HG03103 (cell line): ENCODE measurements around the gene SOCS7.

ENCODE experiments used
- ATAC-seq: cut with Tn5 transposase; IDR thresholded peaks from one replicate; pipeline ENCODE4 v1.9.1; 2021; ENCODE audit warnings: low read depth; ENCODE audit not compliant: unreplicated experiment

SOCS7 gene

DNA sequence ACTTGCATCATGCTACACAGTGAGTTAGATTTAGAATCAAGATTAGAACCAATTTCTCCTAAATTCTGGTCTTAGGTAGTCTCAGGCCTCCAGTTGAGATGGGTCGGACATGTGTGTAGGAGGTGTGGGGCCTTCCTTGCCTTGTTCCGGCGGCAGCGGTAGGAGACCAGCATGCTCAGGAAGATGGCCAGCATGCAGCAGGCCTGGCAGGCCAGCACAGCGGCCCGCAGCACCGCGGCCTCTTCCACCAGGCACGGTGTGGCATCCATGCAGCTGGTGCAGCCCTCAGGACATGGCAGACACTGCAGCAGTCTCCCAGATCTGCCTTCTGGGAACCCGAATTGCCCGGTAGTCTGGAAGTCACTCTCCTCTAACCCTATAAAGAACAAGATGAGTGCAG is 14.8 kb upstream of the SOCS7 start:
- ATAC-seq, result no peak

- ATAC-seq, result no peak
Observed at GRCh38 chr17:38338053-38338452, 13.6 kb upstream of the SOCS7 start.

GRCh38 chr17:38338535-38338934 is 13.1 kb upstream of the SOCS7 start:
- no peak for ATAC-seq

- ATAC-seq, result no peak
Observed at GRCh38 chr17:38339891-38340290, 11.8 kb upstream of the SOCS7 start.

GRCh38 chr17:38341035-38341721 is 10.5 kb upstream of the SOCS7 start:
- no peak for ATAC-seq

- ATAC-seq, result no peak
Observed at GRCh38 chr17:38342886-38343607, 8.6 kb upstream of the SOCS7 start.

GRCh38 chr17:38343608-38344419 is 7.8 kb upstream of the SOCS7 start, which contains the start of gene GPR179:
GPR179 (minus strand) TSS chr17:38343956; CDS start chr17:38343789, 167 bp downstream.
- ATAC-seq, result no peak

- no peak for ATAC-seq
Observed at GRCh38 chr17:38344420-38344745, 7.3 kb upstream of the SOCS7 start.

DNA sequence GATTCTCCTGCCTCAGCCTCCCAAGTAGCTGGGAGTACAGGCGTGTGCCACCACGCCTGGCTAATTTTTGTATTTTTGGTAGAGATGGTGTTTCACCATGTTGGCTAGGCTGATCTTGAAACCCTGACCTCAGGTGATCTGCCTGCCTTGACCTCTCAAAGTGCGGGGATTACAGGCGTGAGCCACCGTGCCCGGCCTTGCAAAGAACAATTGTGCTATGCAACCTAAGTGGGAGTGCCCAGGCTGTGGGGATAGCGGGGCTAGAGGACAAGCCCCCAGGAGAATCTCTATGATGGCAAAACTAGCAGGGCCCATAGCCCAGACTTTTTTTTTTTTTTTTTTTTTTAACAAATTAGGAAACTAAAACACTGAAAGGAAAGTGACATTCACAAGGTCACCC is 5.9 kb upstream of the SOCS7 start:
- no peak for ATAC-seq

DNA sequence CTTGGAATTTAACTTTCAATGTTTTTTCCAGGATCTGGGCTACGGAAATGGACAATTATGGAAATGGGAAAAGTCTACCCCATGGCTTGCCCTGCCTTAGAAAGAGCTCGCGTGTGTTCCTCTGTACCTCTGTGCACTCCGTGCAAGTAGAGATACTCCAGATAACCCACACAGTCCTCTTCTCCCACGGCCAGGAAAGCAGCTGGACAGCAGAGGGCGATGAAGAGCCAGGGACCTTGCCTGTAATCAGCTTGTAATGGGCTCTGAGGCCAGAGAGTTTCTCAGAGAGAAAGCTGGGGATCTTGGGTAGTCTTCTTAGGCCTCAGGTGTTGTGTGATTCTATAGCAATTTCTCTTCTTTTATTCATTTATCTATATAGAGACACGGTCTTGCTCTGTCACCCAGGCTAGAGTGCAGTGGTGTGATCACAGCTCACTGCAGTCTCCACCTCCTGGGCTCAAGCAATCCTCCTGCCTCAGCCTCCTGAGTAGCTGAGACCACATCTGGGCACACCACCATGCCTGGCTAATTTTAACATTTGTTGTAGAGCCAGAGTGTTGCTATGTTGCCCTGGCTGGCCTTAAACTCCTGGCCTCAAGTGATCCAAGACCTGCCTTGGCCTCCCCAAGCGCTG is 2.4 kb upstream of the SOCS7 start:
- ATAC-seq, result no peak

DNA sequence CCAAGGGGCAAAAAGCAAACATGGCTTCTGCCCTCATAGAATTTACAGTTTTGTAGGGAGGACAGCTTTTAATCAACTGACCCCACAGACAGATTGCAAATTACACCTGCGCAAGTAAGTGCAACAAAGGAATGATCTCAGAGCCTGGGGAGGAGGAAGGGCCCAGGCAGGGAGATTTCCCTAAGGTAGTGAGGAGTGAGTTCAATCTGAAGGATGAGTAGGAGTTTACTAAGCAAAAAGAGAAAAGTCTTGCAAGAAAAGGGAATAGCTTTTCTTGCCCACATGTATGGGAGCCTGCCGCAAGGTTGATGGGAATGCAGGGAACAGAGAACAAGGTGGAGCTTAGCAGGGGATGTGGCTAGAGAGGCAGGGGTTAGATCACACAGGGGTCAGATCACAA is 1.6 kb upstream of the SOCS7 start:
- no peak for ATAC-seq

GRCh38 chr17:38352245-38353085 is 821 bp downstream of the SOCS7 start:
- ATAC-seq, result no peak

GRCh38 chr17:38353086-38353604 is 1.5 kb downstream of the SOCS7 start:
- no peak for ATAC-seq

DNA sequence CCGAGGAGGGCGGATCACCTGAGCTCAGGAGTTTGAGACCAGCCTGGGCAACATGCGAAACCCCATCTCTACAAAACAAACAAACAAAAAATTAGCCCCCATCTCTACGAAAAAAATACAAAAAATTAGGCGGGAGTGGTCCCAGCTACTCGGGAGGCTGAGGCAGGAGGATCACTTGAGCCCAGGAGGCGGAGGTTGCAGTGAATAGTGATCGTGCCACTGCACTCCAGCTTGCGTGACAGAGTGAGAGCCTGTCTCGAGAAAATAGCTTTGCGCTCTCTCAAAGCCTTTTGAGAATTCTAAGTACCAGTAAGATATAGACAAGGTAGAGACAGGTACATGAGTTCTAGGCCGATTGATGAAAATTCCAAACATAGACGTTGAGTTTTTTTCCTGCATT is 2.0 kb downstream of the SOCS7 start:
- ATAC-seq, result no peak

- no peak for ATAC-seq
Observed at GRCh38 chr17:38354466-38354865, 2.8 kb downstream of the SOCS7 start.

DNA sequence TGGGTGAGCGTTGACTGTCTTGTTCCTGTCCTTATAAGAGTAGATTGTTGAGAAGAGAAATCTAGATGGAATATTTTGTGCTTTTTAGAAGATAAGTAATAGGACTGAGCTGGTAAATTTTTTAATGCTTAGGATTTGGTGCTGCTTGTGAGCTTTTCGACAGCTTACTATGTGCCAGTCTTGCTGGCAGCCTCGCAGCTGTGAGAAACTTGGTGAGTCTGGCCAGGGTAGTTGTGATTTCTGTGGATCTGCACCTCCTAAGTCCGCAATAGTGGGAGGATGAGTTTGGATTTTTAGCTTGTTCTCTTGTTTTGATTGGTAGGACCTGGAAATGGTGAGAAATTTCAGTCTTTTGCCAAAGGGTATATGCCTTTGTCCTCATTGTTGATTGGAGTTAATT is 3.6 kb downstream of the SOCS7 start:
- no peak for ATAC-seq

- ATAC-seq, result no peak
Observed at GRCh38 chr17:38357486-38358123, 6.0 kb downstream of the SOCS7 start.

- ATAC-seq, result no peak
Observed at GRCh38 chr17:38358586-38359513, 7.2 kb downstream of the SOCS7 start.
